Fibroblast of pulmonary artery (primary cell): Measurements from ENCODE around the gene CRTC3.

Source experiments
- DNase-seq: peaks from one replicate; pipeline ENCODE4 v3.0.0-alpha.2; 2010; ENCODE audit warnings: low read depth
- H3K4me3 ChIP-seq: replicated peaks from 2 replicates; pipeline ENCODE4 v1.5.1; 2011; ENCODE audit warnings: low read depth, mild to moderate bottlenecking, control low read depth, low read length, moderate library complexity
- TF ChIP-seq, protein P1 (sequence below): IDR thresholded peaks from 2 replicates; pipeline ENCODE4 v1.5.1; 2011; ENCODE audit warnings: mild to moderate bottlenecking, control low read depth, low read length, inconsistent platforms; ENCODE audit errors: missing control alignments

CRTC3 gene

DNA sequence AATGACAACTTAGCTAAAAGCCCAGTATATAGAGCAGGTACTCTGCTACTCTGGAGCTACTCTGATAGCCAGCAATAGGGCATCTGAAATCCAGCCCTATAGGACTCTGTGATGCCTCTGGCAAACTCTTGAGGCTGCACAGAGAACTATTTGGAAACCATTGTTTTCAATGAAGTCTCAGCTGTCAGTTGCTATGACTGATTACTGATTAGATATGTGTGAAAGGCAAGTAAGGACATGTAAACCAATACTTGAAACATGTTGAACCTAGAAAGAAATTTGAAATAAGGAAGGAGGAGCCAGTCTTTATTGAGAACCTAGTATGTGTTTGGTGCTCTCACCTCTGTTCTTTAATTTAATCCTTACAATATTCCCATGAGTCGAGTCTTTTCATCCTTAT is 40.2 kb upstream of the CRTC3 start:
- TF ChIP-seq, protein P1, sequence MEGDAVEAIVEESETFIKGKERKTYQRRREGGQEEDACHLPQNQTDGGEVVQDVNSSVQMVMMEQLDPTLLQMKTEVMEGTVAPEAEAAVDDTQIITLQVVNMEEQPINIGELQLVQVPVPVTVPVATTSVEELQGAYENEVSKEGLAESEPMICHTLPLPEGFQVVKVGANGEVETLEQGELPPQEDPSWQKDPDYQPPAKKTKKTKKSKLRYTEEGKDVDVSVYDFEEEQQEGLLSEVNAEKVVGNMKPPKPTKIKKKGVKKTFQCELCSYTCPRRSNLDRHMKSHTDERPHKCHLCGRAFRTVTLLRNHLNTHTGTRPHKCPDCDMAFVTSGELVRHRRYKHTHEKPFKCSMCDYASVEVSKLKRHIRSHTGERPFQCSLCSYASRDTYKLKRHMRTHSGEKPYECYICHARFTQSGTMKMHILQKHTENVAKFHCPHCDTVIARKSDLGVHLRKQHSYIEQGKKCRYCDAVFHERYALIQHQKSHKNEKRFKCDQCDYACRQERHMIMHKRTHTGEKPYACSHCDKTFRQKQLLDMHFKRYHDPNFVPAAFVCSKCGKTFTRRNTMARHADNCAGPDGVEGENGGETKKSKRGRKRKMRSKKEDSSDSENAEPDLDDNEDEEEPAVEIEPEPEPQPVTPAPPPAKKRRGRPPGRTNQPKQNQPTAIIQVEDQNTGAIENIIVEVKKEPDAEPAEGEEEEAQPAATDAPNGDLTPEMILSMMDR = no peak
- no peak overlapping the region for H3K4me3 ChIP-seq
- no peak for DNase-seq

DNA sequence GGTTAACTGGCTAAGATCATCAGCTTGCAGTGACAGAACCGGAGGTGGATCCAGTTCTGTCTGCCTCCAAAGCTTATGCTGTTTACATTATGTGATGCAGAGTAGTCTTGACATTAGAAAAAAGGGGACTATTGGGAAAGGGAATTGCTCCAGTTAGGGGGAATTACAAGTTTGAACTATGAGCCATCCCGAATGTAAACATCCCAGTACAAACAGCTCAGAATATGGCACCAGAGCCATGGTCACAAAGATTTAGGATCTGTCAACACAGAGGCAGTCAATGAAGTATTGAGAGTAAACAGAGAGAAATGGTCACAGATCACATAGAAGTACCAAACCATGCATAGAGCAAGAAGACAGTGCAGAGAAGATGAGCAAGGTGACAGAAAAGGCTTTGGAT is 39.8 kb upstream of the CRTC3 start:
- H3K4me3 ChIP-seq = no peak overlapping the region
- no peak for DNase-seq
- TF ChIP-seq, protein P1 = no peak

DNA sequence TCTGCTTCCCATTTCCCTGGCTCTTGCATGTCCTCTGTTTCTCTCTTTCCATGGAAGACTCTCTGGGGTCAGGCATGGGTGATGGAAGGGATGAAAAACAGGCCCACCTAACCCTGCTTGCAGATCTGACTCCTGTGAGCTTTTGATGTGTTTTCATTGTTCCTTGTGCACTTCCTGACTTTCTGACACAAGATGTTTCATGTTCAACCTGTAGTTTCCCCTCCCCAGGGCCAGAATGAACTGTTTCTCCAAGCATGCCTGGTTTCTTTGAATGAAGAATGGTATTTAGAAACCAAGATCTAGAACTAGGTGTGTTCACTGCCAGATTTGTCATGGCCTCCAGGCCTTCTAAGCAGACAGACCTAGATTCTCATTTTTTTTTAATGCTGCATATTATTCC is 36.1 kb upstream of the CRTC3 start:
- no peak overlapping the region for H3K4me3 ChIP-seq
- TF ChIP-seq, protein P1 = no peak
- no peak for DNase-seq

DNA sequence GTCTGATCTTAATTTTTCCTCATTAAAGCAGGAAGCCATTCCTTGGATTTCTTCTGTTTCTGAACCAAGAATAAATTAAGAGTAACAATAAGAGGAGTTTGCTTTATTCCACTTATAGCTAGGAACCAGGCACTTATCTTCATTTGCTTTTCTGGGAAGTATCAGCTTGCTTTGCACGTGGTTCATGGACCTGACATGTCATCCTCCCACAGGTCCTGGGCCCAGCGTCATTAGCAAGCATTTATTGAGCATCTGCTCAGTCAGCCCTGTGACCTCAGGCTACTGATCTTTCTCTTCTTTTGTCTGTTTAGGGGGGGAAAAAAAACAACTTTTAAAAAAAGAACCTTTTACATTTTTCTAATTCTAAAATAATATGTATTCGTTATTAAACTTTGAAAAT is 34.7 kb upstream of the CRTC3 start:
- no peak overlapping the region for H3K4me3 ChIP-seq
- peak; percentile 47 for DNase-seq
- TF ChIP-seq, protein P1 = no peak

DNA sequence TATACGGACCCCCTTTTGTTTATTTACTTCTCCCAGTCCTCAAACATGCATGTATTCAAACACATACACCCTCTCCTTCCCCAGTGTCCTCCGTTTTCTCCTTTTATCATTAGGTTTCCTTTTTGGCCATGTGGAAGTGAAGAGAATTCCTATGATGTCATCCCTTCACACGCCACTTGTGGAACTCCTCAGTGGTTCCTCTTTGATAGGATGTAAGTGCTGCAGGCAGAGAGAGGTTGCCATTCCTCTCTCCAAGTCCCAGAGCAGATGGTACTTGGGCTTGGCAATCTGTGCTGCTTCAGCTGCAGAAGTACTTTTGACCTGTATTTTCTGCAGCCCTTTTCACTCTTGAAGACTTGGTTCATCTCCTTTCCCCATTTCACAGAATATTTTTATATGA is 32.9 kb upstream of the CRTC3 start:
- DNase-seq = peak; percentile 28
- TF ChIP-seq, protein P1 = no peak
- no peak overlapping the region for H3K4me3 ChIP-seq

DNA sequence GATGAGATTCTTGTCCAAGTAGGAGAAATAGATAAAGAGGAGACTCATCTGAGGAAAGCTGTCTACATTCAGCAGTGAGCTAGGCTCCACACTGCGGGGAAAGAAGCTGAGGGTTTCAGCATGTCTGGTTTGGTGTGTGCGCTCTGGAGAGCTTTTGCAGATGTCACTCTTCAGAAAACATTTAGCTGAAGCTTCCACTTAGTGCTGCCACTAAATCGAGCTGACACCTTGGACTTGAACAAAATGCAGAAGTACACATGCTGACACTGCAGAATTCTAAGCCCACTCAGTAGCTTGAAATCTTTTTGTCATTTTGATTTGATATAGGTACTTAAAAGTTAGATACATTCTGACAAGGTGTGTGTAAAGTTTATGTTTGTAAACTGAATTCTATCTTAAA is 32.3 kb upstream of the CRTC3 start:
- H3K4me3 ChIP-seq = no peak overlapping the region
- DNase-seq = no peak
- TF ChIP-seq, protein P1 = no peak

DNA sequence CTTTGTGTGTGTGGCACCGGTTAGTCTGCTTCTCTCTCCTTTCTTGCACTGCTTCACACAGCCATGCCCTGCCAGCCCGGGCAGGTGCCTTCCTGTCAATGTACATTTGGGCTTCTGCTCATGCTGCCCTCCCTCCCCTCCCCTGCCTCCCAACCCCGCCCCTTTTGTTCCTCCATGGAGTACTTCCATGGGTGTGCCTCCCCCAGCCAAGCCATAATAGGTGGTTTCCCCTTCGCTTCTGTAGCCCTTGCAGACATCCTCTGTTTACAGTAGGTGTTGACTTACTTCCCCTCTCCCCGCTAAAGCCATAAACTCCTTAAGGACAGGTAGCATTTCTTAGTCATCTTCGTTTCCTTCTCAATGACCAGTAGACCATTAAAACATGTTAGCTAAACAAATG is 31.8 kb upstream of the CRTC3 start:
- TF ChIP-seq, protein P1 = no peak
- no peak for DNase-seq
- H3K4me3 ChIP-seq = no peak overlapping the region
